Neuronal stem cell (in vitro differentiated cells): ENCODE measurements around the gene MADD.
A peak's percentile ranks its signal among the peaks of the same experiment; 100 is the strongest.

Experiments
- DNase-seq: peaks from one replicate; pipeline ENCODE4 v3.0.0-alpha.2; 2013; ENCODE audit warnings: low spot score
- H2AFZ ChIP-seq: one replicate; pipeline ENCODE4 v1.6.1; 2013; ENCODE audit warnings: mild to moderate bottlenecking, low read length, inconsistent platforms
- H2AK5ac ChIP-seq: 2 replicates; pipeline ENCODE4 v1.6.1; 2013; ENCODE audit warnings: low read depth, mild to moderate bottlenecking, inconsistent platforms, low read length, moderate library complexity, mixed read lengths
- H2BK120ac ChIP-seq: 2 replicates; pipeline ENCODE4 v1.6.1; 2013; ENCODE audit warnings: low read depth, mild to moderate bottlenecking, inconsistent platforms, low read length, moderate library complexity, mixed read lengths
- H2BK12ac ChIP-seq: one replicate; pipeline ENCODE4 v1.6.1; 2013; ENCODE audit warnings: low read length, inconsistent platforms
- H2BK15ac ChIP-seq: 2 replicates; pipeline ENCODE4 v1.6.1; 2013; ENCODE audit warnings: mild to moderate bottlenecking, low read length, inconsistent platforms, mixed read lengths
- H2BK5ac ChIP-seq: one replicate; pipeline ENCODE4 v1.6.1; 2013; ENCODE audit warnings: inconsistent platforms, mild to moderate bottlenecking, low read length, moderate library complexity
- H3K14ac ChIP-seq: one replicate; pipeline ENCODE4 v1.6.1; 2013; ENCODE audit warnings: low read length, inconsistent platforms
- H3K18ac ChIP-seq: 2 replicates; pipeline ENCODE4 v1.6.1; 2013; ENCODE audit warnings: low read length, inconsistent platforms
- H3K23ac ChIP-seq: 2 replicates; pipeline ENCODE4 v1.6.1; 2013; ENCODE audit warnings: low read depth, mild to moderate bottlenecking, mixed read lengths, low read length, inconsistent platforms; ENCODE audit not compliant: poor library complexity
- H3K27ac ChIP-seq: replicated peaks from 3 replicates; pipeline ENCODE4 v1.5.1; 2013; ENCODE audit warnings: low read length, inconsistent platforms
- H3K27me3 ChIP-seq, 3 experiments: 2 replicates each; pipeline ENCODE4 v1.6.1; 2013; ENCODE audit warnings: low read length in 3 of 3, mild to moderate bottlenecking in 2 of 3, inconsistent platforms in 1 of 3, low read depth in 1 of 3, mixed read lengths in 1 of 3, moderate library complexity in 1 of 3; ENCODE audit not compliant: control insufficient read depth in 3 of 3, insufficient read depth in 3 of 3
- H3K36me3 ChIP-seq, 2 donors: replicated peaks in 1 of 2; 2 replicates each; pipeline ENCODE4 v1.6.1; 2013; ENCODE audit warnings: low read length in 2 of 2; ENCODE audit not compliant: control insufficient read depth in 2 of 2, insufficient read depth in 2 of 2
- H3K4ac ChIP-seq: 2 replicates; pipeline ENCODE4 v1.6.1; 2013; ENCODE audit warnings: inconsistent platforms, mild to moderate bottlenecking, low read length, moderate library complexity
- H3K4me1 ChIP-seq, 2 donors: 1 replicate in 1 of 2; 2 replicates in 1 of 2; pipeline ENCODE4 v1.6.1; 2013; ENCODE audit warnings: low read length in 2 of 2, low read depth in 1 of 2; ENCODE audit not compliant: control insufficient read depth in 2 of 2, insufficient read depth in 1 of 2
- H3K4me2 ChIP-seq: one replicate; pipeline ENCODE4 v1.6.1; 2013; ENCODE audit warnings: mild to moderate bottlenecking, low read length, inconsistent platforms; ENCODE audit not compliant: insufficient read depth, poor library complexity, severe bottlenecking
- H3K4me3 ChIP-seq, 2 donors: 2 replicates each; pipeline ENCODE4 v1.5.1; 2013; ENCODE audit warnings: low read length in 2 of 2, mild to moderate bottlenecking in 2 of 2, inconsistent platforms in 1 of 2, moderate library complexity in 1 of 2
- H3K79me1 ChIP-seq: one replicate; pipeline ENCODE4 v1.6.1; 2013; ENCODE audit warnings: low read depth, mild to moderate bottlenecking, inconsistent platforms, low read length, moderate library complexity
- H3K9ac ChIP-seq: one replicate; pipeline ENCODE4 v1.6.1; 2013; ENCODE audit warnings: mild to moderate bottlenecking, low read depth, low read length, inconsistent platforms; ENCODE audit not compliant: poor library complexity
- H3K9me3 ChIP-seq, 2 donors: replicated peaks in 1 of 2; 2 replicates each; pipeline versions ENCODE3 to v1.6.1; 2013; ENCODE audit warnings: low read length in 2 of 2, mild to moderate bottlenecking in 2 of 2, inconsistent platforms in 1 of 2, low read depth in 1 of 2, mixed read lengths in 1 of 2, moderate library complexity in 1 of 2; ENCODE audit not compliant: control insufficient read depth in 2 of 2, insufficient read depth in 1 of 2
- H4K8ac ChIP-seq: one replicate; pipeline ENCODE4 v1.6.1; 2013; ENCODE audit warnings: low read depth, mild to moderate bottlenecking, inconsistent platforms, low read length, moderate library complexity
- H4K91ac ChIP-seq: one replicate; pipeline ENCODE4 v1.6.1; 2013; ENCODE audit warnings: low read length, low read depth, mild to moderate bottlenecking, inconsistent platforms; ENCODE audit not compliant: poor library complexity
- WGBS, 2 donors: extraction: QIAGEN DNeasy Blood & Tissue Kit; methylation state at CpG; one replicate each; pipeline ENCODE4 v1.1.7; 2013; ENCODE audit warnings: missing lambda C conversion rate in 2 of 2, mixed read lengths in 1 of 2; ENCODE audit not compliant: insufficient read length in 2 of 2, insufficient replicate concordance in 1 of 2; ENCODE audit errors: extremely low coverage in 2 of 2; 5-methylcytosine and 5-hydroxymethylcytosine counted together

MADD gene

DNA sequence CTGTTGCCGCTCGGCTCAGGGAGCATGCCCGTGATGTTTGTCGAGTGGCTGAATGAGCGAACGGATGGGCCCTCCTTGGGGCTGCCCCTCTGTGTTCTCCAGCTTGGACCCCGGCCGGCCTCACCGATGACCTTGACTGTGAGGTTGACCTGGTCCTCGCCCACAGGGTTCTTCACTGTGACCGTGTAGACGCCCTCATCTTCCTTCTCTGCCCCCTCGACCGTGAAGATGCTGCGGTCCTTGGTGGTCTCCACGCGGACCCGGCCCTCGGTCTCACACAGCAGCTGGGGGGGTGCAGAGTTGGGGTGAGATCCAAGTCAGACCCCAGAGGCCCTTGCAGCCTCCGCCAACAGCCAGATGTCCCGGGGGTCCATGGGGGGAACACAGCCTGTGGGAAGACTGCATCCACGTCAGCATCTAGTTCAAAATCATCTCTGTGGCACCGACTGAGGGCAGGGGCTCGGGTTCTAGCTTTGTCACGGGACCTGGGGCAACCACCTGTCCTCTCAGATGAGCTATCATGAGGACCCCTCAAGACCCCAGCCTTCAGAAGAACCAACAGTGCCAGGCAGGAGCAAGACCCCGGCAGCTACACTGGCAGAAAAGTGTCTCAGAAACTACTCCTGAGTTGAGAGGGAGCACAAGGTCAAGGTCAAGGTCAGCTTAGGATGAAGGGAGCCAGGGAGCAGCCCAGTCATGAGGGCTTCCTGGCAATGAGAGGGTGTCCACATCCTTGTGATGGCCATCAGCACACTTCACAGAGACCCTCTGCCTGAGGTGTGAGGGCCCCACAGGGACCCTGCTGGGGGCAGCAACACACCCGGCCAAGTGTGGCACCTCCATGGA is 68.7 kb downstream of the MADD start:
- H3K36me3 ChIP-seq, result no peaks in the 10 kb centered on the region
- no peaks in the 10 kb centered on the region for H3K4me1 ChIP-seq
- H2AFZ ChIP-seq, result no peak overlapping the region
- no peak overlapping the region for H4K91ac ChIP-seq
- H3K4ac ChIP-seq, result no peak overlapping the region
- no peak for DNase-seq
- peak overlapping the region; percentile 83 for H2AK5ac ChIP-seq
- peak overlapping the region; percentile 38 for H3K14ac ChIP-seq
- H3K18ac ChIP-seq, result peak overlapping the region; percentile 48
- H3K27me3 ChIP-seq, result no peaks in the 10 kb centered on the region
- H2BK5ac ChIP-seq, result no peak overlapping the region
- no CpG with 5 or more reads among the region's 27 CpGs for WGBS, 2 donors
- H2BK15ac ChIP-seq, result peak overlapping the region; percentile 26
- H2BK120ac ChIP-seq, result no peak overlapping the region
- peak overlapping the region; percentile 43 for H3K23ac ChIP-seq
- H3K9ac ChIP-seq, result no peak overlapping the region
- no peak overlapping the region for H4K8ac ChIP-seq
- no peak overlapping the region for H3K4me2 ChIP-seq
- H3K79me1 ChIP-seq, result peaks cover 1% of the 10 kb centered on the region
- H2BK12ac ChIP-seq, result peak overlapping the region; percentile 73
- H3K9me3 ChIP-seq, result peaks cover 0 to 2% of the 10 kb centered on the region in 2 donors
- H3K27ac ChIP-seq, result no peak overlapping the region
- H3K4me3 ChIP-seq, result no peak overlapping the region

- WGBS, 2 donors, result no CpG with 5 or more reads among the region's 9 CpGs
- H3K18ac ChIP-seq, result no peak overlapping the region
- H3K27ac ChIP-seq, result no peak overlapping the region
- no peak overlapping the region for H3K4ac ChIP-seq
- peak overlapping the region; percentile 30 for H2BK12ac ChIP-seq
- H4K91ac ChIP-seq, result no peak overlapping the region
- H2BK15ac ChIP-seq, result no peak overlapping the region
- H2BK120ac ChIP-seq, result no peak overlapping the region
- DNase-seq, result no peak
- H3K79me1 ChIP-seq, result peaks cover 4% of the 10 kb centered on the region
- peaks cover 0 to 2% of the 10 kb centered on the region in 2 donors for H3K9me3 ChIP-seq
- no peak overlapping the region for H3K23ac ChIP-seq
- peak overlapping the region; percentile 28 for H2AK5ac ChIP-seq
- peak overlapping the region in 1 of 2 donors; percentile 40 for H3K4me3 ChIP-seq
- no peaks in the 10 kb centered on the region for H3K36me3 ChIP-seq
- no peak overlapping the region for H2AFZ ChIP-seq
- peak overlapping the region; percentile 31 for H3K14ac ChIP-seq
- peaks cover 0 to 1% of the 10 kb centered on the region in 2 donors for H3K4me1 ChIP-seq
- H3K9ac ChIP-seq, result no peak overlapping the region
- H3K27me3 ChIP-seq, result peaks cover 0 to 7% (median 0%) of the 10 kb centered on the region in 3 experiments
- H4K8ac ChIP-seq, result no peak overlapping the region
- no peak overlapping the region for H2BK5ac ChIP-seq
- H3K4me2 ChIP-seq, result no peak overlapping the region
Observed at GRCh38 chr11:47340010-47340409, 70.1 kb downstream of the MADD start.

GRCh38 chr11:47340980-47341775 is 71.2 kb downstream of the MADD start:
- H3K18ac ChIP-seq, result no peak overlapping the region
- H4K91ac ChIP-seq, result no peak overlapping the region
- H4K8ac ChIP-seq, result peak overlapping the region; percentile 72
- H2BK12ac ChIP-seq, result no peak overlapping the region
- H3K4ac ChIP-seq, result peak overlapping the region; percentile 53
- H2AK5ac ChIP-seq, result peak overlapping the region; percentile 79
- H3K36me3 ChIP-seq, result no peaks in the 10 kb centered on the region
- WGBS, 2 donors, result no CpG with 5 or more reads among the region's 18 CpGs
- H2BK120ac ChIP-seq, result peak overlapping the region; percentile 61
- peak overlapping the region; percentile 72 for H3K9ac ChIP-seq
- H3K79me1 ChIP-seq, result peaks cover 4% of the 10 kb centered on the region
- peak overlapping the region; percentile 66 for H2BK5ac ChIP-seq
- H3K27me3 ChIP-seq, result peaks cover 0 to 16% (median 0%) of the 10 kb centered on the region in 3 experiments
- peak overlapping the region; percentile 81 for H2BK15ac ChIP-seq
- peaks cover 0 to 9% of the 10 kb centered on the region in 2 donors for H3K4me1 ChIP-seq
- H3K9me3 ChIP-seq, result peaks cover 0 to 2% of the 10 kb centered on the region in 2 donors
- no peak overlapping the region for H3K4me3 ChIP-seq
- H2AFZ ChIP-seq, result peak overlapping the region; percentile 71
- no peak overlapping the region for H3K27ac ChIP-seq
- H3K4me2 ChIP-seq, result no peak overlapping the region
- no peak overlapping the region for H3K23ac ChIP-seq
- H3K14ac ChIP-seq, result no peak overlapping the region
- no peak for DNase-seq
